ENCODE measurements around the gene MRPL24. TPM values are rescaled to one million over a fixed set of nuclear protein-coding genes. Genes with fewer than 3 reads are reported as not detected.

MRPL24 gene
- total RNA-seq, 1 donor from 2014 or later = 46.5 TPM

- Histone ChIP-seq H3K79me2 (ENCODE audit: insufficient read depth, low read length) (peaks cover 78% of the 10 kb centered on the region), H4K20me1 (ENCODE audit: insufficient read depth, low read length) (no peaks in the 10 kb centered on the region), H3K9ac (ENCODE audit: low read length) (peak overlapping the region; percentile 91), H3K27ac (ENCODE audit: low read depth, low read length) (peak overlapping the region; percentile 100), H3K4me2 (ENCODE audit: low read length) (peak overlapping the region; percentile 99), H2AFZ (ENCODE audit: low read depth, low read length) (no peak overlapping the region), H3K27me3 (ENCODE audit: insufficient read depth, low read length) (no peaks in the 10 kb centered on the region), H3K9me3 (ENCODE audit: insufficient read depth, low read depth, low read length) (no peaks in the 10 kb centered on the region), H3K36me3 (ENCODE audit: insufficient read depth, low read length) (peaks cover 4% of the 10 kb centered on the region), H3K4me3 (ENCODE audit: insufficient read depth, low read depth, low read length) (peak overlapping the region; percentile 86), H3K4me1 (ENCODE audit: insufficient read depth, low read length) (peaks cover 56% of the 10 kb centered on the region)
- DNase-seq (ENCODE audit: low read depth) = no peak
- peak overlapping the region; percentile 97 for H3K4me3 Mint-ChIP-seq (ENCODE audit: unreplicated experiment)
- no peaks in the 10 kb centered on the region for H3K27me3 Mint-ChIP-seq (ENCODE audit: low read depth, unreplicated experiment)
- no peak for TF ChIP-seq EZH2 (IDR thresholded peaks at IDR 0.05; ENCODE audit: insufficient read depth, low read length)
- TF ChIP-seq CTCF (IDR thresholded peaks at IDR 0.05; ENCODE audit: insufficient read depth, low read depth, low read length) = no peak
- H3K9me3 Mint-ChIP-seq (ENCODE audit: unreplicated experiment) = no peaks in the 10 kb centered on the region
- H3K27ac Mint-ChIP-seq (ENCODE audit: unreplicated experiment) = peak overlapping the region; percentile 91
- H3K36me3 Mint-ChIP-seq (ENCODE audit: low read depth, unreplicated experiment) = peaks cover 3% of the 10 kb centered on the region
- H3K4me1 Mint-ChIP-seq (ENCODE audit: low read depth, unreplicated experiment) = peaks cover 43% of the 10 kb centered on the region
- no peak for FAIRE-seq
These were observed 8.7 kb upstream of the MRPL24 start for GRCh38 chr1:156749419-156750118.

- Histone ChIP-seq H2AFZ (ENCODE audit: low read depth, low read length) (no peak overlapping the region), H3K36me3 (ENCODE audit: insufficient read depth, low read length) (peaks cover 4% of the 10 kb centered on the region), H3K27me3 (ENCODE audit: insufficient read depth, low read length) (no peaks in the 10 kb centered on the region), H3K4me1 (ENCODE audit: insufficient read depth, low read length) (peaks cover 56% of the 10 kb centered on the region), H3K9ac (ENCODE audit: low read length) (peak overlapping the region; percentile 91), H3K4me3 (ENCODE audit: insufficient read depth, low read depth, low read length) (peak overlapping the region; percentile 86), H3K79me2 (ENCODE audit: insufficient read depth, low read length) (peaks cover 84% of the 10 kb centered on the region), H4K20me1 (ENCODE audit: insufficient read depth, low read length) (no peaks in the 10 kb centered on the region), H3K9me3 (ENCODE audit: insufficient read depth, low read depth, low read length) (no peaks in the 10 kb centered on the region), H3K27ac (ENCODE audit: low read depth, low read length) (peak overlapping the region; percentile 100), H3K4me2 (ENCODE audit: low read length) (peak overlapping the region; percentile 99)
- Mint-ChIP-seq H3K27me3 (ENCODE audit: low read depth, unreplicated experiment) (no peaks in the 10 kb centered on the region), H3K36me3 (ENCODE audit: low read depth, unreplicated experiment) (peaks cover 4% of the 10 kb centered on the region), H3K4me1 (ENCODE audit: low read depth, unreplicated experiment) (peaks cover 43% of the 10 kb centered on the region), H3K4me3 (ENCODE audit: unreplicated experiment) (peak overlapping the region; percentile 97), H3K9me3 (ENCODE audit: unreplicated experiment) (no peaks in the 10 kb centered on the region), H3K27ac (ENCODE audit: unreplicated experiment) (peak overlapping the region; percentile 91)
- no peak for DNase-seq (ENCODE audit: low read depth)
- FAIRE-seq = no peak
- TF ChIP-seq CTCF (IDR thresholded peaks at IDR 0.05; ENCODE audit: insufficient read depth, low read depth, low read length) (no peak), EZH2 (IDR thresholded peaks at IDR 0.05; ENCODE audit: insufficient read depth, low read length) (no peak)
These were observed 8.0 kb upstream of the MRPL24 start for GRCh38 chr1:156748670-156749418.
